Osteoblast (primary cell): Measurements from ENCODE around the gene GAB2. TPM values are rescaled to one million over a fixed set of nuclear protein-coding genes. Genes with fewer than 3 reads are reported as not detected.

ENCODE experiments used
- DNase-seq: peaks from one replicate; pipeline ENCODE4 v3.0.0; 2011; ENCODE audit warnings: low spot score, mixed read lengths; ENCODE audit not compliant: insufficient read length; ENCODE audit errors: missing footprints
- H2AFZ ChIP-seq: 2 replicates; pipeline ENCODE4 v1.6.0; 2011; ENCODE audit warnings: mild to moderate bottlenecking, low read length
- H3K27ac ChIP-seq: 2 replicates; pipeline ENCODE4 v1.5.1; 2011; ENCODE audit warnings: mild to moderate bottlenecking, low read depth, low read length, moderate library complexity
- H3K27me3 ChIP-seq: 2 replicates; pipeline ENCODE4 v1.6.0; 2012; ENCODE audit warnings: mild to moderate bottlenecking, control low read depth, inconsistent platforms, low read length, moderate library complexity; ENCODE audit not compliant: insufficient read depth
- H3K36me3 ChIP-seq: 2 replicates; pipeline ENCODE4 v1.5.1; 2011; ENCODE audit warnings: mild to moderate bottlenecking, low read length, control low read depth, moderate library complexity; ENCODE audit not compliant: insufficient read depth
- H3K4me1 ChIP-seq: 2 replicates; pipeline ENCODE4 v1.5.1; 2011; ENCODE audit warnings: mild to moderate bottlenecking, low read length, control low read depth, moderate library complexity; ENCODE audit not compliant: insufficient read depth
- H3K4me2 ChIP-seq: 2 replicates; pipeline ENCODE4 v1.6.0; 2011; ENCODE audit warnings: mild to moderate bottlenecking, low read length; ENCODE audit not compliant: insufficient read depth
- H3K4me3 ChIP-seq: fragments of 200-600 bp; sonication (generic); 3 replicates; pipeline ENCODE4 v1.5.1; 2012; ENCODE audit warnings: mild to moderate bottlenecking, low read length, inconsistent platforms; ENCODE audit not compliant: insufficient read depth
- H3K79me2 ChIP-seq: 2 replicates; pipeline ENCODE4 v1.6.0; 2012; ENCODE audit warnings: mild to moderate bottlenecking, low read length, control low read depth, inconsistent platforms; ENCODE audit not compliant: insufficient read depth
- H3K9me3 ChIP-seq: 2 replicates; pipeline ENCODE4 v1.5.1; 2011; ENCODE audit warnings: low read depth, low read length, control low read depth
- H4K20me1 ChIP-seq: 2 replicates; pipeline ENCODE4 v1.6.0; 2012; ENCODE audit warnings: mild to moderate bottlenecking, low read length, control low read depth; ENCODE audit not compliant: insufficient read depth
- CTCF ChIP-seq: IDR thresholded peaks from 2 replicates; pipeline ENCODE4 v1.5.1; 2011; ENCODE audit warnings: mild to moderate bottlenecking, low read depth, low read length, moderate library complexity; ENCODE audit errors: extremely low read depth
- total RNA-seq: library from RNA; depleted of rRNA; stranded (reverse); fragments of >200 nt; gene quantifications from 2 replicates; pipeline ENCODE4 v1.2.3, GENCODE V29; 2012

GAB2 gene
- total RNA-seq, 1 donor = 18.5 TPM

GRCh38 chr11:78340530-78340929 lies 77.1 kb downstream of the GAB2 start:
- Histone ChIP-seq H3K79me2 (no peaks in the 10 kb centered on the region), H3K4me3 (no peak overlapping the region), H3K9me3 (no peaks in the 10 kb centered on the region), H2AFZ (no peak overlapping the region), H4K20me1 (no peaks in the 10 kb centered on the region), H3K36me3 (no peaks in the 10 kb centered on the region), H3K4me1 (no peaks in the 10 kb centered on the region), H3K4me2 (no peak overlapping the region), H3K27me3 (no peaks in the 10 kb centered on the region), H3K27ac (no peak overlapping the region)
- no peak for TF ChIP-seq CTCF
- DNase-seq = no peak

- Histone ChIP-seq H4K20me1 (no peaks in the 10 kb centered on the region), H3K27me3 (no peaks in the 10 kb centered on the region), H2AFZ (no peak overlapping the region), H3K4me1 (no peaks in the 10 kb centered on the region), H3K27ac (no peak overlapping the region), H3K36me3 (no peaks in the 10 kb centered on the region), H3K9me3 (no peaks in the 10 kb centered on the region), H3K79me2 (no peaks in the 10 kb centered on the region), H3K4me2 (no peak overlapping the region), H3K4me3 (no peak overlapping the region)
- no peak for TF ChIP-seq CTCF
- DNase-seq = no peak
These were observed 77.7 kb downstream of the GAB2 start for GRCh38 chr11:78339945-78340344.

- Histone ChIP-seq H3K36me3 (no peaks in the 10 kb centered on the region), H2AFZ (no peak overlapping the region), H4K20me1 (no peaks in the 10 kb centered on the region), H3K27me3 (no peaks in the 10 kb centered on the region), H3K4me3 (no peak overlapping the region), H3K4me1 (no peaks in the 10 kb centered on the region), H3K27ac (no peak overlapping the region), H3K4me2 (no peak overlapping the region), H3K79me2 (no peaks in the 10 kb centered on the region), H3K9me3 (no peaks in the 10 kb centered on the region)
- TF ChIP-seq CTCF = no peak
- no peak for DNase-seq
These were observed 78.1 kb downstream of the GAB2 start for GRCh38 chr11:78339483-78339882.

- H3K27me3 ChIP-seq = no peaks in the 10 kb centered on the region
- no peaks in the 10 kb centered on the region for H3K9me3 ChIP-seq
- no peak overlapping the region for H3K4me2 ChIP-seq
- TF ChIP-seq CTCF = no peak
- H2AFZ ChIP-seq = no peak overlapping the region
- no peak overlapping the region for H3K27ac ChIP-seq
- no peaks in the 10 kb centered on the region for H4K20me1 ChIP-seq
- H3K36me3 ChIP-seq = no peaks in the 10 kb centered on the region
- H3K79me2 ChIP-seq = no peaks in the 10 kb centered on the region
- no peaks in the 10 kb centered on the region for H3K4me1 ChIP-seq
- no peak for DNase-seq
- no peak overlapping the region for H3K4me3 ChIP-seq
These were observed 78.9 kb downstream of the GAB2 start for GRCh38 chr11:78338702-78339101.
